Activated T-helper 1 cell treated with anti-CD3 and anti-CD28 coated beads, Interleukin-12 subunit alpha, Interleukin-12 subunit beta, Interleukin-2, Interleukin-4 antibody, amounts not matched to agents 30 ng/mL and 10 ng/mL and 1 ng/mL, durations not matched to agents 14 hours and 24 hours and 36 hours (primary cell): ENCODE measurements around the gene RBPMS2. TPM values are rescaled to one million over a fixed set of nuclear protein-coding genes. Genes with fewer than 3 reads are reported as not detected.

Experiments used
- total RNA-seq: library from RNA; stranded (reverse); gene quantifications from 2 replicates; pipeline ENCODE4 v1.2.3, GENCODE V29; 2022

RBPMS2 gene
- total RNA-seq, 1 donor from 2014 or later, result 0.10 TPM

Other genes starting within 250 kb of the RBPMS2 start
- 19.1 and 23.9 TPM in 2 replicates for gene PIF1, start 50.1 kb upstream of the RBPMS2 start, total RNA-seq
- 17.0 and 17.8 TPM in 2 replicates for gene PLEKHO2, start 66.3 kb upstream of the RBPMS2 start, total RNA-seq
- 0.93 and 1.3 TPM in 2 replicates for gene ANKDD1A, start 136.3 kb upstream of the RBPMS2 start, total RNA-seq
- 70.2 and 73.3 TPM in 2 replicates for gene SPG21, start 214.3 kb upstream of the RBPMS2 start, total RNA-seq